AG20443 (cell line): Measurements from ENCODE around the gene PREP.
"Not testable (repeated sequence)": the region's sequence is repeated elsewhere in the genome, so short reads cannot be mapped to it uniquely, and the experiment has no call there.

Source experiments
- DNase-seq: peaks from one replicate; pipeline ENCODE4 v3.0.0; 2012; ENCODE audit warnings: low spot score, mixed read lengths

The PREP gene

GRCh38 chr6:105344881-105345370, 58.0 kb downstream of the PREP start:
- DNase-seq = no peak

GRCh38 chr6:105338350-105338983, 64.4 kb downstream of the PREP start:
- DNase-seq = not testable (repeated sequence)

- no peak for DNase-seq
Observed at GRCh38 chr6:105336986-105337385, 65.9 kb downstream of the PREP start.

GRCh38 chr6:105332576-105332975, 70.3 kb downstream of the PREP start:
- no peak for DNase-seq

GRCh38 chr6:105331927-105332326, 71.0 kb downstream of the PREP start:
- DNase-seq = no peak

GRCh38 chr6:105330913-105331312, 72.0 kb downstream of the PREP start:
- DNase-seq = no peak

GRCh38 chr6:105330364-105330763, 72.5 kb downstream of the PREP start:
- no peak for DNase-seq

- DNase-seq = peak; percentile 51
Observed at GRCh38 chr6:105326833-105327770, 75.8 kb downstream of the PREP start.

GRCh38 chr6:105326216-105326615, 76.7 kb downstream of the PREP start:
- no peak for DNase-seq

GRCh38 chr6:105324386-105324950, 78.4 kb downstream of the PREP start:
- peak; percentile 24 for DNase-seq

- no peak for DNase-seq
Observed at GRCh38 chr6:105322499-105323225, 80.2 kb downstream of the PREP start.

GRCh38 chr6:105321728-105322127, 81.2 kb downstream of the PREP start:
- DNase-seq = no peak

- no peak for DNase-seq
Observed at GRCh38 chr6:105321207-105321606, 81.7 kb downstream of the PREP start.

GRCh38 chr6:105320765-105321164, 82.1 kb downstream of the PREP start:
- no peak for DNase-seq

GRCh38 chr6:105320271-105320670, 82.6 kb downstream of the PREP start:
- no peak for DNase-seq

GRCh38 chr6:105319331-105319730, 83.6 kb downstream of the PREP start:
- DNase-seq = peak; percentile 24

- peak; percentile 54 for DNase-seq
Observed at GRCh38 chr6:105318660-105319059, 84.2 kb downstream of the PREP start.

GRCh38 chr6:105317607-105318533, 85.0 kb downstream of the PREP start:
- no peak for DNase-seq

GRCh38 chr6:105313211-105313610, 89.7 kb downstream of the PREP start:
- DNase-seq = no peak

GRCh38 chr6:105310947-105311346, 91.9 kb downstream of the PREP start:
- no peak for DNase-seq

- no peak for DNase-seq
Observed at GRCh38 chr6:105310371-105310770, 92.5 kb downstream of the PREP start.
